ENCODE data around the gene E2F6. TPM values are rescaled to one million over a fixed set of nuclear protein-coding genes. Genes with fewer than 3 reads are reported as not detected.

E2F6 gene
- total RNA-seq: 1 to 10 TPM; 8.5 to 9.8 TPM

DNA sequence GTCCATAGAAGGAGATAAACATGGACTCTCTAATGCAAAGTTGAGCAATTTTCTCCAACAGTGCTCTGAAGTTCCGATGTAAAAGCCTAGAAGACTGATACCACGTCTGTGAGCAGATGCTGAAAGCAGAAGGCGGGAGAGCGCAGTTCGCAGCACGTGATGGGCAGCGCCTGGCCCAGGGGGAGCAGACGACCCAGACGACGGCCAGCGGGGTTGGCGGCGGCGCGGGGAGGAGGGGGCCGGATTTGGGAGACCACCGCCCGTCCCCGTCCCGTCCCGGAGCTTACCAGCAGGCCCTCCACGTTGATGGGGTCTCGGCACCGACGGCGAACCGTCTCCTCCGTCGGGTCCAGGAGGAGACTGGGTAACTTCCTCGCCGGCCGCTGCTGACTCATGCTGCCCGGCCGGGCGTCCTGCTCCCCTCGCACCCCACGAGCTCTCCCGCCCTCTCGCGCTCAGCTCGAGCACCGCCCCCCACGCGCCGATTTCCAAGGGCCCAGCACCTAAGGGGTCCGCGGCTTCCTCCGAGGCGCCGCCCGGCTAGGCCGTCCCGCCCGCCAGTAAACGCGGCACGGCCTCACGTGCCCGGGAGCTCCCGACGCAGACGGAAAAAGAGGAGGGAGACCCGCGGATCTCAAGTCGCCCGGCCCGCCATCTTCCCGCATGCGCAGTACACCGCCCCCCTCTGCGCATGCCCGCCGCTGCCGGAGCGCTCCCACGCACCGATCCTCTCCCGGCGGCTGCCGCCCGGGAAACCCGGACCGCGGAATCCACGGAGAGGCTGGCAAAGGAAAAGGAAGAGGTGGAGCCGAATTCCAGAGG lies at the start of gene E2F6:
Gene E2F6, minus strand, starts transcription at position 677 of the 822 bp plus-strand sequence. Its CDS starts 282 bp downstream, at position 395.
- Mint-ChIP-seq H3K36me3 (peaks cover 15% of the 10 kb centered on the region), H3K4me3 (peak within 1 kb of the TSS; percentile 97), H3K9me3 (no peaks in the 10 kb centered on the region), H3K27me3 (no peaks in the 10 kb centered on the region), H3K27ac (peak within 1 kb of the TSS; percentile 92), H3K4me1 (peaks cover 16% of the 10 kb centered on the region)
- POLR2A ChIA-PET: interaction anchor here (0.9 to 1.1 kb wide), 2 partner anchors 281 to 333 kb away, joined by 3 read pairs; a partner anchor contains a TSS
- DNase-seq (peak; percentile 90), ATAC-seq (ENCODE audit: low read depth) (peak; percentile 87)

GRCh38 chr2:11515490-11515981 lies 49.6 kb upstream of the E2F6 start:
- Mint-ChIP-seq H3K36me3 (no peaks in the 10 kb centered on the region), H3K27me3 (peaks cover 3% of the 10 kb centered on the region), H3K4me3 (no peak overlapping the region), H3K4me1 (no peaks in the 10 kb centered on the region), H3K9me3 (peaks cover 2% of the 10 kb centered on the region), H3K27ac (no peak overlapping the region)
- DNase-seq (no peak), ATAC-seq (ENCODE audit: low read depth) (no peak)
- POLR2A ChIA-PET: no interaction called here

- ATAC-seq (ENCODE audit: low read depth) (no peak), DNase-seq (no peak)
- no peaks in the 10 kb centered on the region for H3K36me3 Mint-ChIP-seq
- H3K27ac Mint-ChIP-seq: no peak overlapping the region
- H3K4me3 Mint-ChIP-seq: no peak overlapping the region
- H3K4me1 Mint-ChIP-seq: no peaks in the 10 kb centered on the region
- no peaks in the 10 kb centered on the region for H3K9me3 Mint-ChIP-seq
- peaks cover 3% of the 10 kb centered on the region for H3K27me3 Mint-ChIP-seq
- POLR2A ChIA-PET: no interaction called here
Measured at GRCh38 chr2:11514904-11515303, 48.9 kb upstream of the E2F6 start.

GRCh38 chr2:11514081-11514730 lies 48.2 kb upstream of the E2F6 start:
- DNase-seq (no peak), ATAC-seq (ENCODE audit: low read depth) (no peak)
- Mint-ChIP-seq H3K27ac (no peak overlapping the region), H3K36me3 (no peaks in the 10 kb centered on the region), H3K4me1 (no peaks in the 10 kb centered on the region), H3K4me3 (no peak overlapping the region), H3K9me3 (no peaks in the 10 kb centered on the region), H3K27me3 (peaks cover 3% of the 10 kb centered on the region)
- POLR2A ChIA-PET: no interaction called here

DNA sequence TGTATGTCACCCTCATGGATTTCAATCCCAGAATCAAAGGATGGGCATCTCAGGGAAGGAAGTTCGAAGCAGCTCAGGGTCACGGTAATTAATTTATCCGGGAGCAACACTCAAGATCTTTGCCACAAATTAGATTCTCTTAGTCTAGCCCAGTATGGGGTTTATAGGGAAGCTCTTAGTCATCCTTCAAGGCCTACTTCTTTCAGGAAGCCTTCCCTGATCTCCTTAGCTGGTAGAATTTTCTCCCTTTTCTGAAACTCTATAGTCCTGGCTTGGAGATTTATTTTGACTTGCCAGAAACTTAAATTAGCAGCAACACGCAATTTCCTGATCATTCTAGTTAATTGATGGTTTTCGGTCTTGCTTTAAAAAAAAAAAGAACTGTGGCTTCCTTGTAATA lies 47.4 kb upstream of the E2F6 start:
- Mint-ChIP-seq H3K4me3 (no peak overlapping the region), H3K36me3 (no peaks in the 10 kb centered on the region), H3K27ac (no peak overlapping the region), H3K27me3 (peaks cover 3% of the 10 kb centered on the region), H3K9me3 (no peaks in the 10 kb centered on the region), H3K4me1 (no peaks in the 10 kb centered on the region)
- POLR2A ChIA-PET: no interaction called here
- DNase-seq (no peak), ATAC-seq (ENCODE audit: low read depth) (no peak)

DNA sequence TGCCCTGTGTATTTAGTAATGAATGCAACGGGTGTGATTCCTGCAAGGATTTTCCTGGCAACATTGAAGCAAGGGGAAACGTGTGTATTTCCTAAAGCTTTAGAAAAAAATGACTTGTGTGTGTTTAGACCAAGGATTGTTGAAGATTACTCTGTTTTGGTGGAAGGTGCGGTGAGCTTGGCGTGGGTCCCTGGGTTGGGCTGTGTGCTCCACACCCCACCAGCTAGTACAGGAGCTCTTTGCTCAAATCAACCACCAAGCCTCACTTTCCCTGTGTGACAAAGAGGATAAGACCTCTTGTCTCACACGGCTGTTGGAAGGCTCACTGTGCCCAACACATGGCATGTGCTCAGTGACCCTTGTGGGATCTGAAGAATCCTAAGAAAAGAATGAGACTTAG lies 46.5 kb upstream of the E2F6 start:
- Mint-ChIP-seq H3K9me3 (no peaks in the 10 kb centered on the region), H3K27me3 (peaks cover 3% of the 10 kb centered on the region), H3K4me3 (no peak overlapping the region), H3K36me3 (no peaks in the 10 kb centered on the region), H3K27ac (no peak overlapping the region), H3K4me1 (no peaks in the 10 kb centered on the region)
- POLR2A ChIA-PET: interaction anchor here (0.6 kb wide), 1 partner anchor 537 kb away, joined by 5 read pairs; no protein-coding TSS in a partner anchor
- ATAC-seq (ENCODE audit: low read depth): no peak
- no peak for DNase-seq

DNA sequence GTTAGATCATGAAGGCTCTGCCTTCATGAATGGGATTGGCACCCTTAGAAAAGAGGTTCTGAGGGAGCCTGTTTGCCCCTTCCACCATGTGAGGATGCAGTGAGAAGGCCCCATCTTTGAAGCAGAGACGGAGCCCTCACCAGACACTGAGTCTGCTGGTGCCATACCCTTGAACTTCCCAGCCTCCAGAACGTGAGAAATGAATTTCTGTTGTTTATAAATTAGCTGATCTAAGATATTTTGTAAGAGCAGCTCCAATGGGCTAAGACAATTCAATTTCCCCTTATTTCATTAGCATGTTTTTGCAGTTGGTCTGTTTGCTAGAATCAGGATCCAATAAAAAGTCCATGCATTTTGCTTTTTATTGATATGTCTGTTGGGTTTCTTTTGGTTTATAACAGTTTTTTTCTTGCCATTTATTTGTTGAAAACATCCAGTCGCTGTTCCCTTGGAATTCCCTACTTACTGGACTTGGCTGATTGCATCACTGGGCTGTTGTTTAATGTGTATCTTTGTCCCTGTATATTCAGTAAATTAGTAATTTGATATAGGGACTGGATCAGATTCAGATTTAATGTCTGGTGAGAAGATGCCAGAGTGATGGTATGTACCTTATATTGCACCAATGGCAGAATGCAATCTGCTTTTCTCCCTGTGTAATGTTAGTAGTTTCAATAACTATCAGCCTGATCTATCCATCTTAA lies 43.8 kb upstream of the E2F6 start:
- POLR2A ChIA-PET: no interaction called here
- Mint-ChIP-seq H3K27me3 (no peaks in the 10 kb centered on the region), H3K4me1 (no peaks in the 10 kb centered on the region), H3K9me3 (no peaks in the 10 kb centered on the region), H3K4me3 (no peak overlapping the region), H3K27ac (no peak overlapping the region), H3K36me3 (no peaks in the 10 kb centered on the region)
- no peak for ATAC-seq (ENCODE audit: low read depth)
- no peak for DNase-seq

GRCh38 chr2:11508279-11508678 lies 42.3 kb upstream of the E2F6 start:
- H3K27ac Mint-ChIP-seq: no peak overlapping the region
- H3K9me3 Mint-ChIP-seq: peaks cover 1% of the 10 kb centered on the region
- H3K4me1 Mint-ChIP-seq: no peaks in the 10 kb centered on the region
- DNase-seq (no peak), ATAC-seq (ENCODE audit: low read depth) (no peak)
- POLR2A ChIA-PET: no interaction called here
- H3K27me3 Mint-ChIP-seq: no peaks in the 10 kb centered on the region
- H3K4me3 Mint-ChIP-seq: no peak overlapping the region
- no peaks in the 10 kb centered on the region for H3K36me3 Mint-ChIP-seq

DNA sequence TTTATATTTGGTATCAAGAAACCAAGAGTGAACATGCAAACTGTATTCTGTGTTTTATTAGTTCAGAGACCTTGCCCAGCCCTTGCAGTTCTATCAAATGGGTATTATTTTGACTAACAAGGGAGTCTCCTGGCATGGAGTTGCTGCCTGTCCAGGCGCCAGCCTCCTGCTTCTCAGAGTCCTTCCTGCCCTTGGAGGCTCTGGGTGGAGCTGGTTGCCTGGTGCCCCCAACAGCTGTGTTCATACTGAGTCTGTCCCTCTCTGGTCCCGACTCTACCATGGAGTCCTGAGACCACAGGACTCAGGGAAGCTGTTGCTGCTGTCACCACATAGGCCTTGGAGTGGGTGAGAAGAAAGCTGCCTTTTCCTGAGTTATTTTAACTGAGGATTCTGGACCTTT lies 41.6 kb upstream of the E2F6 start:
- H3K36me3 Mint-ChIP-seq: no peaks in the 10 kb centered on the region
- DNase-seq: no peak
- no peaks in the 10 kb centered on the region for H3K4me1 Mint-ChIP-seq
- ATAC-seq (ENCODE audit: low read depth): no peak
- H3K27ac Mint-ChIP-seq: no peak overlapping the region
- H3K4me3 Mint-ChIP-seq: no peak overlapping the region
- H3K9me3 Mint-ChIP-seq: peaks cover 4% of the 10 kb centered on the region
- POLR2A ChIA-PET: no interaction called here
- H3K27me3 Mint-ChIP-seq: no peaks in the 10 kb centered on the region

DNA sequence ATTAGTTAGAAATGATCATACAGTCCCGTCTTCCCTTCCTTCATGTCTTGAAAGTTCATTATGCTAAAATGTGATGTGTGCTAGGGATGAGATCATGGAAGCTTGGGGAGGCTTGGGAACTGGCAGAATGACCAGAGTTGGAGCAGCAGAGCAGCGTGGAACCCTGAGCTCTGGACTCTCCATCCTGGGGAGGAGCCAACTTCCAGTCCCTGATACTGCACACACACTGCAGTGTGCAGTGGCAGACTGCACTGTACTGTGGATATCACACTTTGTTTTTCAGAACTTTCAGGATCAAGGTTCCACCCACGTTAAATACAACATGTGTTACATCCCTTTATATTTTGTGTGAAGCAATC lies 40.6 kb upstream of the E2F6 start:
- H3K9me3 Mint-ChIP-seq: peaks cover 4% of the 10 kb centered on the region
- H3K27me3 Mint-ChIP-seq: no peaks in the 10 kb centered on the region
- H3K27ac Mint-ChIP-seq: no peak overlapping the region
- POLR2A ChIA-PET: no interaction called here
- DNase-seq: no peak
- H3K4me3 Mint-ChIP-seq: no peak overlapping the region
- H3K36me3 Mint-ChIP-seq: no peaks in the 10 kb centered on the region
- no peaks in the 10 kb centered on the region for H3K4me1 Mint-ChIP-seq
- ATAC-seq (ENCODE audit: low read depth): no peak

- peaks cover 4% of the 10 kb centered on the region for H3K9me3 Mint-ChIP-seq
- H3K4me1 Mint-ChIP-seq: no peaks in the 10 kb centered on the region
- H3K27me3 Mint-ChIP-seq: no peaks in the 10 kb centered on the region
- ATAC-seq (ENCODE audit: low read depth) (no peak), DNase-seq (no peak)
- no peak overlapping the region for H3K4me3 Mint-ChIP-seq
- no peak overlapping the region for H3K27ac Mint-ChIP-seq
- H3K36me3 Mint-ChIP-seq: no peaks in the 10 kb centered on the region
- POLR2A ChIA-PET: no interaction called here
Measured at GRCh38 chr2:11505652-11506610, 40.0 kb upstream of the E2F6 start.

DNA sequence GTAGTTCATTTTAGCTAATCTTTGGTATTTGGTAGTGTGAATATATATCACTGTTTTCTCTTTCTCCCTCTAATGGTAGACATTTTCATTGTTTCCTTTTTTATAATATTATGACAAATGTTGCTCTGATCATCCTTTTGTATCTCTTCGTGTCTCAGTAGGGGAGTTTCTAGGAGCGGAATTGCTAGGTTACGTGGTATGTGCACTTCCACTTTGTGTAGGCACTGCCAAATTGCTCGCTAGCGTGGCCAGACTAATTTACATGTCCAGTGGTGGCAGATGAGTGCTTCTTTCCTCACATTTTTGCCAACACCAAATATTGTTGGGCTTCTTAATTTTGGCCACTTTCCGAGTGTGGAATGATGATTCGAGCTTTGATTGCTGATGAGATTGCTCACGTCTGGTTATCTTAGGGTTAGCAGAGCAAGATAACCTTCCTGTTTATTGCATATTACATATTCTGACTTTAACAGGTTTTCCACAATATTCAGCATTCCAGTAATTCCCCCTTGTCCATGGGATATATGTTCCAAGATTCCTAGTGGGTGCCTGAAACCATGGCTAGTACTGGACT lies 37.5 kb upstream of the E2F6 start:
- peaks cover 4% of the 10 kb centered on the region for H3K9me3 Mint-ChIP-seq
- no peak for DNase-seq
- no peak overlapping the region for H3K27ac Mint-ChIP-seq
- H3K4me3 Mint-ChIP-seq: no peak overlapping the region
- no peak for ATAC-seq (ENCODE audit: low read depth)
- H3K27me3 Mint-ChIP-seq: peaks cover 4% of the 10 kb centered on the region
- POLR2A ChIA-PET: no interaction called here
- peaks cover 2% of the 10 kb centered on the region for H3K4me1 Mint-ChIP-seq
- H3K36me3 Mint-ChIP-seq: no peaks in the 10 kb centered on the region
